SK-N-SH (cell line): ENCODE measurements around the gene GNAI3. TPM values are rescaled to one million over a fixed set of nuclear protein-coding genes. Genes with fewer than 3 reads are reported as not detected.

Experiments used
- CTCF ChIA-PET: fragments of 300-600, 350-600 bp; formaldehyde crosslinking; extraction: SDS; loops from one replicate; lab custom pipeline; 2021; lab: Yijun Ruan, JAX
- POLR2A ChIA-PET: fragments of 350-600 bp; sonication (Branson Sonifier 250); formaldehyde crosslinking; extraction: SDS; loops from one replicate; lab custom pipeline; 2020; ENCODE audit warnings: antibody characterized with exemption, inconsistent platforms; lab: Yijun Ruan, JAX
- DNase-seq: peaks from one replicate; pipeline ENCODE4 v3.0.0; 2012
- H2AFZ ChIP-seq: fragments of 200-600 bp; sonication (generic); 2 replicates; pipeline ENCODE4 v1.8.1; 2016; ENCODE audit warnings: antibody characterized with exemption, mild to moderate bottlenecking, low read depth
- H3F3A ChIP-seq: fragments of 200-600 bp; sonication (generic); replicated peaks from 2 replicates; pipeline ENCODE3; 2016; ENCODE audit warnings: antibody characterized with exemption, mild to moderate bottlenecking; ENCODE audit not compliant: insufficient read depth
- H3K27ac ChIP-seq, 2 experiments: fragments of 200-500 bp in 1 of 2; fragments of 200-600 bp in 1 of 2; sonication (Bioruptor generic) in 1 of 2; sonication (generic), shearing (Covaris generic) in 1 of 2; 2 replicates each; pipeline versions ENCODE4 v1.5.1 to v1.6.1; 2014 to 2016; ENCODE audit warnings: low read depth in 2 of 2, inconsistent platforms in 1 of 2, low read length in 1 of 2, mild to moderate bottlenecking in 1 of 2, mixed read lengths in 1 of 2
- H3K27me3 ChIP-seq: fragments of 200-600 bp; sonication (generic), shearing (Covaris generic); 2 replicates; pipeline ENCODE4 v1.6.1; 2016; ENCODE audit warnings: mixed run types; ENCODE audit not compliant: insufficient read depth
- H3K36me3 ChIP-seq, 2 experiments: fragments of 200-500 bp in 1 of 2; fragments of 200-600 bp in 1 of 2; sonication (Bioruptor generic) in 1 of 2; sonication (generic) in 1 of 2; replicated peaks in 1 of 2; 2 replicates each; pipeline versions ENCODE3 to v1.5.1; 2014 to 2016; ENCODE audit warnings: low read length in 1 of 2, mild to moderate bottlenecking in 1 of 2; ENCODE audit not compliant: insufficient read depth in 2 of 2, control insufficient read depth in 1 of 2
- H3K4me1 ChIP-seq, 2 experiments: fragments of 200-500 bp in 1 of 2; fragments of 200-600 bp in 1 of 2; sonication (Bioruptor generic) in 1 of 2; sonication (generic), shearing (Covaris generic) in 1 of 2; 2 replicates each; pipeline versions ENCODE4 v1.5.1 to v1.6.1; 2014 to 2016; ENCODE audit warnings: low read depth in 1 of 2, low read length in 1 of 2, mixed run types in 1 of 2; ENCODE audit not compliant: insufficient read depth in 2 of 2, control insufficient read depth in 1 of 2
- H3K4me2 ChIP-seq: fragments of 200-600 bp; sonication (generic), shearing (Covaris generic); 2 replicates; pipeline ENCODE4 v1.6.1; 2017; ENCODE audit warnings: mixed run types
- H3K4me3 ChIP-seq, 2 experiments: fragments of 200-500 bp in 1 of 2; fragments of 200-600 bp in 1 of 2; sonication (Bioruptor generic) in 1 of 2; sonication (generic), shearing (Covaris generic) in 1 of 2; 2 replicates each; pipeline versions ENCODE4 v1.5.1 to v1.8.1; 2014 to 2016; ENCODE audit warnings: low read depth in 2 of 2, inconsistent platforms in 1 of 2, low read length in 1 of 2, mild to moderate bottlenecking in 1 of 2, mixed read lengths in 1 of 2, moderate library complexity in 1 of 2
- H3K79me2 ChIP-seq: fragments of 200-600 bp; sonication (generic); 2 replicates; pipeline ENCODE4 v1.8.1; 2017; ENCODE audit warnings: mild to moderate bottlenecking; ENCODE audit not compliant: insufficient read depth
- H3K9ac ChIP-seq: fragments of 200-600 bp; sonication (generic); 2 replicates; pipeline ENCODE4 v1.6.1; 2017; ENCODE audit warnings: mixed run types
- H3K9me2 ChIP-seq: fragments of 200-600 bp; sonication (generic); 2 replicates; pipeline ENCODE4 v1.6.1; 2017; ENCODE audit warnings: mixed run types
- H3K9me3 ChIP-seq: fragments of 200-600 bp; sonication (generic); 2 replicates; pipeline ENCODE4 v1.6.1; 2017; ENCODE audit warnings: mixed run types, mild to moderate bottlenecking, moderate library complexity
- H4K20me1 ChIP-seq: fragments of 200-600 bp; sonication (generic); 2 replicates; pipeline ENCODE4 v1.6.1; 2017; ENCODE audit warnings: mild to moderate bottlenecking, mixed run types; ENCODE audit not compliant: insufficient read depth
- CHD2 ChIP-seq: fragments of 150-350 bp; IDR thresholded peaks from 2 replicates; pipeline ENCODE4 v1.6.1; 2018; ENCODE audit warnings: low read length; ENCODE audit not compliant: partially characterized antibody
- ELF1 ChIP-seq: IDR thresholded peaks from 2 replicates; pipeline ENCODE4 v1.4.0; 2012
- FOSL2 ChIP-seq: IDR thresholded peaks from 2 replicates; pipeline ENCODE4 v1.4.0; 2012; ENCODE audit warnings: low read depth, mild to moderate bottlenecking, moderate library complexity, borderline replicate concordance
- FOXJ3 ChIP-seq: sonication (generic); formaldehyde crosslinking; IDR thresholded peaks from 2 replicates; pipeline ENCODE4 v1.5.1; 2020; ENCODE audit warnings: mild to moderate bottlenecking, missing genetic modification reagents
- FOXM1 ChIP-seq: IDR thresholded peaks from 2 replicates; pipeline ENCODE4 v1.4.0; 2012; ENCODE audit warnings: low read depth, mild to moderate bottlenecking
- GABPA ChIP-seq: IDR thresholded peaks from 2 replicates; pipeline ENCODE4 v1.4.0; 2012; ENCODE audit warnings: low read depth, mild to moderate bottlenecking
- GATA2 ChIP-seq: sonication (generic); formaldehyde crosslinking; IDR thresholded peaks from 2 replicates; pipeline ENCODE4 v1.5.0; 2020; ENCODE audit warnings: mild to moderate bottlenecking, missing genetic modification reagents
- JUND ChIP-seq: IDR thresholded peaks from 2 replicates; pipeline ENCODE4 v1.4.0; 2012
- MEF2A ChIP-seq: IDR thresholded peaks from 2 replicates; pipeline ENCODE4 v1.4.0; 2012; ENCODE audit warnings: low read depth, borderline replicate concordance
- NFIC ChIP-seq: IDR thresholded peaks from 2 replicates; pipeline ENCODE4 v1.4.0; 2012; ENCODE audit warnings: borderline replicate concordance
- NRF1 ChIP-seq: IDR thresholded peaks from 2 replicates; pipeline ENCODE4 v1.6.1; 2012; ENCODE audit warnings: low read depth, mild to moderate bottlenecking, low read length
- POLR2AphosphoS5 ChIP-seq: IDR thresholded peaks from 2 replicates; pipeline ENCODE4 v1.6.1; 2012; ENCODE audit warnings: low read depth, low read length
- RAD21 ChIP-seq: IDR thresholded peaks from 2 replicates; pipeline ENCODE4 v1.6.1; 2012; ENCODE audit warnings: mild to moderate bottlenecking, low read length
- RCOR1 ChIP-seq: fragments of 150-350 bp; IDR thresholded peaks from 2 replicates; pipeline ENCODE4 v1.6.1; 2017; ENCODE audit warnings: antibody characterized with exemption, low read length
- SIN3A ChIP-seq: IDR thresholded peaks from 2 replicates; pipeline ENCODE4 v1.6.1; 2012; ENCODE audit warnings: low read depth, mild to moderate bottlenecking, low read length, moderate library complexity, borderline replicate concordance
- SMC3 ChIP-seq: IDR thresholded peaks from 2 replicates; pipeline ENCODE4 v1.6.1; 2012; ENCODE audit warnings: low read depth, low read length, improper control_type of control experiment
- TAF1 ChIP-seq: IDR thresholded peaks from 2 replicates; pipeline ENCODE4 v1.6.1; 2012; ENCODE audit warnings: low read depth, mild to moderate bottlenecking, low read length, moderate library complexity, borderline replicate concordance
- TCF12 ChIP-seq: IDR thresholded peaks from 2 replicates; pipeline ENCODE4 v1.4.0; 2012
- TEAD4 ChIP-seq: IDR thresholded peaks from 2 replicates; pipeline ENCODE4 v1.4.0; 2012; ENCODE audit warnings: mild to moderate bottlenecking, borderline replicate concordance; ENCODE audit not compliant: insufficient read depth
- YY1 ChIP-seq: IDR thresholded peaks from 2 replicates; pipeline ENCODE4 v1.4.0; 2012; ENCODE audit warnings: low read depth, mild to moderate bottlenecking
- WGBS: methylation state at CpG from one replicate; pipeline ENCODE4 v1.1.6; 2017; ENCODE audit warnings: low lambda C conversion rate; 5-methylcytosine and 5-hydroxymethylcytosine counted together
- polyA plus RNA-seq, 3 experiments: library from polyadenylated mRNA; depleted of rRNA; stranded (reverse); fragments of >200 nt; gene quantifications; 2 replicates each; pipeline ENCODE4 v1.2.3, GENCODE V29; 2012
- TF ChIP-seq, protein P1 (sequence below): IDR thresholded peaks from 2 replicates; pipeline ENCODE4 v1.4.0; 2012; ENCODE audit warnings: low read depth, borderline replicate concordance
- TF ChIP-seq, protein P2 (sequence below): IDR thresholded peaks from 2 replicates; pipeline ENCODE4; 2012

Gene GNAI3
- polyA plus RNA-seq, 1 of the 3 experiments (the other 2 are of a cell fraction): 4.0 TPM

DNA sequence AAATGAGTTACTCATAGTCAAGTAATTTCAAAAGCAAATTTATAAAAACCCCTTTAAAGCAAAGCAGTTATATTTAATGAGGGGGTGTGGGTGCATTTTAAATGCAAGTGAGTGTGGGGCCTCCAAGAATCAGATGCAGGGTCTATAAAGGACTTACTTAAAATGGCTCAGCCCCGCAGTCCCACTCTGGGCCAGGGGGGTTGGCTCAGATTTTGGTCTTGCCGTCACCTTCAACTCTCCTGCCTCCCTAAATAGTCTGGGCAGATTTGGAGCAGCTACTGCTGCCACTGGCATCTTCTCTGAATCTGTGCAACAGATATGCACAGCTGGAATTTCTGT, 87.4 kb downstream of the GNAI3 start:
- peaks cover 7 to 89% of the 10 kb centered on the region in 2 experiments; a peak in 3 of 4 replicates for H3K4me1 ChIP-seq
- no peaks in the 10 kb centered on the region for H3K79me2 ChIP-seq
- no peak overlapping the region for H3K9ac ChIP-seq
- no peaks in the 10 kb centered on the region for H4K20me1 ChIP-seq
- 84% methylated on average over 2 of the region's 2 CpGs for WGBS
- no peak for TF ChIP-seq GABPA
- TF ChIP-seq NFIC: no peak
- TF ChIP-seq SMC3: no peak
- no peak for TF ChIP-seq FOXJ3 (CRISPR knock-in tag)
- no peak for TF ChIP-seq MEF2A
- TF ChIP-seq, protein P1, sequence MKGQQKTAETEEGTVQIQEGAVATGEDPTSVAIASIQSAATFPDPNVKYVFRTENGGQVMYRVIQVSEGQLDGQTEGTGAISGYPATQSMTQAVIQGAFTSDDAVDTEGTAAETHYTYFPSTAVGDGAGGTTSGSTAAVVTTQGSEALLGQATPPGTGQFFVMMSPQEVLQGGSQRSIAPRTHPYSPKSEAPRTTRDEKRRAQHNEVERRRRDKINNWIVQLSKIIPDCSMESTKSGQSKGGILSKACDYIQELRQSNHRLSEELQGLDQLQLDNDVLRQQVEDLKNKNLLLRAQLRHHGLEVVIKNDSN: no peak
- TF ChIP-seq TAF1: no peak
- no peak for TF ChIP-seq NRF1
- TF ChIP-seq YY1: no peak
- TF ChIP-seq, protein P2, sequence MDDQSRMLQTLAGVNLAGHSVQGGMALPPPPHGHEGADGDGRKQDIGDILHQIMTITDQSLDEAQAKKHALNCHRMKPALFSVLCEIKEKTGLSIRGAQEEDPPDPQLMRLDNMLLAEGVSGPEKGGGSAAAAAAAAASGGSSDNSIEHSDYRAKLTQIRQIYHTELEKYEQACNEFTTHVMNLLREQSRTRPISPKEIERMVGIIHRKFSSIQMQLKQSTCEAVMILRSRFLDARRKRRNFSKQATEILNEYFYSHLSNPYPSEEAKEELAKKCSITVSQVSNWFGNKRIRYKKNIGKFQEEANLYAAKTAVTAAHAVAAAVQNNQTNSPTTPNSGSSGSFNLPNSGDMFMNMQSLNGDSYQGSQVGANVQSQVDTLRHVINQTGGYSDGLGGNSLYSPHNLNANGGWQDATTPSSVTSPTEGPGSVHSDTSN: no peak
- POLR2A ChIA-PET: interaction anchor here (0.8 to 1.0 kb wide), 2 partner anchors 9 to 88 kb away, joined by 3 to 5 read pairs; partner anchors contain the start of gene GNAI3
- H3K4me3 ChIP-seq: no peak overlapping the region
- peaks cover 4% of the 10 kb centered on the region for H3F3A ChIP-seq
- H3K9me2 ChIP-seq: no peaks in the 10 kb centered on the region
- H2AFZ ChIP-seq: no peak overlapping the region
- CTCF ChIA-PET: interaction anchor here (0.6 to 9.5 kb wide), 8 partner anchors 8 to 349 kb away, joined by 3 to 169 read pairs (median 22); partner anchors contain the start of genes AHCYL1, AMPD2, GNAI3 and GNAT2
- no peaks in the 10 kb centered on the region; the same call in 1 of the 2 replicates for H3K9me3 ChIP-seq
- H3K36me3 ChIP-seq: peaks cover 14 to 18% of the 10 kb centered on the region in 2 experiments
- no peak for DNase-seq
- peak overlapping the region; percentile 29; the same call in 1 of the 2 replicates for H3K4me2 ChIP-seq
- peak overlapping the region; percentile 13 to 98; a peak in 3 of 4 replicates for H3K27ac ChIP-seq
- no peaks in the 10 kb centered on the region for H3K27me3 ChIP-seq

DNA sequence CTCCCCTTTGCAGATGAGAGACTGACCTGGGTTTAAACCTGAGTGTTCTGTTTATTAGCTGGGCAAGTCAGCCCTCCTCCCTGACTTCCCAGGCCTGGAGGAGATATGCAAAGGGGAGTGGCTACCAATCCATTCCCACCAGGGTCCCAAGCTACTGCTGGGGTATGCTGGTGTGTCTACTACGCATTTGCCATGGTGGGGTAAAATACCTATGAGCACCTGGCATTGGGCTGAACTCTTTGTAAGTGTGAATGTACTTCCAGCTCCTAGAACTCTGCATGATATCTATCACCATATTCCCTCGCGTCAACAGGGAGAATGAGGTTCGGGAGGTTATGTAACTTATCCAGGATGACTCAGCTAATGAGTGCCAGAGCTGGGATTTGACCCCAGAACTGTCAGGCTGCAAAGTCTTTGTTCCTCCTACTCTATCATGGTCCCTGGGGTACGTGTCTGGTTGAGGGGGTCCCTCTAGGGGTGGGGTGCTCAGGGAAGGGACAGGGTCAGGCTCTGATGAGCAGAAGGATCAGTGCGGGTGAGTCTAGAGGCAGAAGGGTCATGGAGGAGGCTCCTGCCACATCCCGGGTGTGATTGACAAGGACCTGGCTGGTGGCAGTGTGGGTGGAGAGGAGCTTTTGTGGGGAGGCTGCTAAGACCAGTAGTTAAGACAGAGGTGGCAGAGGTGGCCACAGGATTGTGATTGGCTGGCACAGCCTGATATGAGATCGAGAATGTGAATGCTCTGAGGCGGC, 88.0 kb downstream of the GNAI3 start:
- Histone ChIP-seq H4K20me1 (no peaks in the 10 kb centered on the region), H3K27ac (peak overlapping the region; percentile 13 to 98; a peak in 3 of 4 replicates), H3F3A (peaks cover 4% of the 10 kb centered on the region), H3K9ac (no peak overlapping the region), H3K4me2 (peak overlapping the region; percentile 29; the same call in 1 of the 2 replicates), H3K27me3 (no peaks in the 10 kb centered on the region), H3K36me3 (peaks cover 9 to 12% of the 10 kb centered on the region in 2 experiments), H3K9me2 (no peaks in the 10 kb centered on the region), H2AFZ (no peak overlapping the region), H3K9me3 (no peaks in the 10 kb centered on the region; the same call in 1 of the 2 replicates), H3K79me2 (no peaks in the 10 kb centered on the region), H3K4me3 (no peak overlapping the region), H3K4me1 (peaks cover 7 to 88% of the 10 kb centered on the region in 2 experiments; a peak in 3 of 4 replicates)
- 79% methylated on average over 8 of the region's 9 CpGs for WGBS
- CTCF ChIA-PET: interaction anchor here (0.6 to 9.5 kb wide), 12 partner anchors 9 to 418 kb away, joined by 3 to 169 read pairs (median 20); partner anchors contain the start of genes AHCYL1, AMPD2, GNAI3 and GNAT2
- POLR2A ChIA-PET: interaction anchor here (1.0 kb wide), 1 partner anchor 88 kb away, joined by 5 read pairs; the partner anchor contains the start of gene GNAI3
- TF ChIP-seq RAD21 (no peak), TEAD4 (no peak), SIN3A (no peak), GATA2 (CRISPR knock-in tag) (no peak), CHD2 (no peak), RCOR1 (no peak), NFIC (no peak), ELF1 (no peak), TCF12 (peak; percentile 41; the same call in 1 of the 2 replicates), SMC3 (no peak), FOXM1 (no peak), POLR2AphosphoS5 (no peak), FOSL2 (peak; percentile 44; the same call in 1 of the 2 replicates), JUND (peak; percentile 32), TAF1 (no peak), GABPA (no peak)
- TF ChIP-seq, protein P2: peak; percentile 41; the same call in 1 of the 2 replicates
- no peak for DNase-seq
